ENCODE data around the gene FRMD3.
"Not testable (repeated sequence)": the region's sequence is repeated elsewhere in the genome, so short reads cannot be mapped to it uniquely, and the experiment has no call there.

Gene FRMD3

GRCh38 chr9:83521411-83521810 lies 16.8 kb downstream of the FRMD3 start:
- DNase-seq = no peak

GRCh38 chr9:83521011-83521410 lies 17.2 kb downstream of the FRMD3 start:
- DNase-seq = no peak

GRCh38 chr9:83520292-83520691 lies 17.9 kb downstream of the FRMD3 start:
- DNase-seq = no peak

- not testable (repeated sequence) for DNase-seq
Observed at GRCh38 chr9:83517980-83518379, 20.2 kb downstream of the FRMD3 start.

GRCh38 chr9:83514767-83515166 lies 23.4 kb downstream of the FRMD3 start:
- no peak for DNase-seq

- no peak for DNase-seq
Observed at GRCh38 chr9:83512621-83513020, 25.6 kb downstream of the FRMD3 start.

GRCh38 chr9:83511051-83511450 lies 27.1 kb downstream of the FRMD3 start:
- no peak for DNase-seq

- DNase-seq = no peak
Observed at GRCh38 chr9:83509402-83509801, 28.8 kb downstream of the FRMD3 start.

GRCh38 chr9:83508067-83508466 lies 30.1 kb downstream of the FRMD3 start:
- peak; percentile 13 for DNase-seq

GRCh38 chr9:83505282-83505681 lies 32.9 kb downstream of the FRMD3 start:
- DNase-seq = no peak

GRCh38 chr9:83503866-83504265 lies 34.3 kb downstream of the FRMD3 start:
- no peak for DNase-seq

- no peak for DNase-seq
Observed at GRCh38 chr9:83501565-83501964, 36.6 kb downstream of the FRMD3 start.

GRCh38 chr9:83497441-83497840 lies 40.8 kb downstream of the FRMD3 start:
- no peak for DNase-seq

GRCh38 chr9:83491995-83492394 lies 46.2 kb downstream of the FRMD3 start:
- no peak for DNase-seq

GRCh38 chr9:83491413-83491812 lies 46.8 kb downstream of the FRMD3 start:
- DNase-seq = no peak

GRCh38 chr9:83489961-83490360 lies 48.2 kb downstream of the FRMD3 start:
- DNase-seq = no peak

GRCh38 chr9:83484990-83485389 lies 53.2 kb downstream of the FRMD3 start:
- DNase-seq = no peak

GRCh38 chr9:83483223-83483622 lies 55.0 kb downstream of the FRMD3 start:
- DNase-seq = no peak

GRCh38 chr9:83479765-83480164 lies 58.4 kb downstream of the FRMD3 start:
- DNase-seq = no peak

- DNase-seq = no peak
Observed at GRCh38 chr9:83477571-83477970, 60.6 kb downstream of the FRMD3 start.

GRCh38 chr9:83477120-83477519 lies 61.1 kb downstream of the FRMD3 start:
- no peak for DNase-seq

- DNase-seq = no peak
Observed at GRCh38 chr9:83476513-83476912, 61.7 kb downstream of the FRMD3 start.

- DNase-seq = no peak
Observed at GRCh38 chr9:83475741-83476140, 62.5 kb downstream of the FRMD3 start.

GRCh38 chr9:83474631-83475030 lies 63.6 kb downstream of the FRMD3 start:
- DNase-seq = no peak

GRCh38 chr9:83473488-83473971 lies 64.7 kb downstream of the FRMD3 start:
- no peak for DNase-seq

GRCh38 chr9:83472764-83473163 lies 65.4 kb downstream of the FRMD3 start:
- no peak for DNase-seq
